Stimulated activated naive CD8-positive, alpha-beta T cell treated with anti-CD3 and anti-CD28 coated beads, Interleukin-15, amount 100 ng/mL, for 72 hours (primary cell): Measurements from ENCODE around the gene TCF12.

Experiments used
- ATAC-seq: fragments of 150-1000 bp; cut with Tn5 transposase; 2 replicates; pipeline ENCODE4 v1.10.0; 2021; ENCODE audit warnings: mild to moderate bottlenecking, moderate library complexity
- DNase-seq, 2 donors: peaks; one replicate each; pipeline ENCODE4 v3.0.0; 2021 to 2022
- H3K27ac Mint-ChIP-seq, 2 donors: one replicate each; pipeline ENCODE4 v1.8.0; 2022; ENCODE audit warnings: mild to moderate bottlenecking in 2 of 2, mixed read lengths in 2 of 2, moderate library complexity in 2 of 2
- H3K27me3 Mint-ChIP-seq: one replicate; pipeline ENCODE4 v1.8.0; 2022; ENCODE audit warnings: mixed read lengths
- H3K4me1 Mint-ChIP-seq: one replicate; pipeline ENCODE4 v1.8.0; 2022; ENCODE audit warnings: mild to moderate bottlenecking, mixed read lengths
- H3K4me3 Mint-ChIP-seq, 2 donors: one replicate each; pipeline ENCODE4 v1.8.0; 2022; ENCODE audit warnings: mild to moderate bottlenecking in 2 of 2, mixed read lengths in 2 of 2, moderate library complexity in 1 of 2
- H3K9me3 Mint-ChIP-seq, 2 donors: one replicate each; pipeline ENCODE4 v1.8.0; 2022; ENCODE audit warnings: mixed read lengths in 2 of 2

The TCF12 gene

GRCh38 chr15:57288926-57289580 lies 370.6 kb downstream of the TCF12 start:
- H3K27me3 Mint-ChIP-seq: no peaks in the 10 kb centered on the region
- no peaks in the 10 kb centered on the region for H3K4me1 Mint-ChIP-seq
- no peak for DNase-seq
- no peak for ATAC-seq
- H3K27ac Mint-ChIP-seq: no peak overlapping the region
- H3K9me3 Mint-ChIP-seq: peaks cover 15 to 31% of the 10 kb centered on the region in 2 donors
- no peak overlapping the region for H3K4me3 Mint-ChIP-seq

- peak overlapping the region in 1 of 2 donors; percentile 30 for H3K27ac Mint-ChIP-seq
- ATAC-seq (no peak), DNase-seq (no peak)
- peaks cover 15 to 31% of the 10 kb centered on the region in 2 donors for H3K9me3 Mint-ChIP-seq
- H3K27me3 Mint-ChIP-seq: no peaks in the 10 kb centered on the region
- no peak overlapping the region for H3K4me3 Mint-ChIP-seq
- no peaks in the 10 kb centered on the region for H3K4me1 Mint-ChIP-seq
Measured at GRCh38 chr15:57290187-57290586, 371.7 kb downstream of the TCF12 start.

GRCh38 chr15:57290826-57291225 lies 372.4 kb downstream of the TCF12 start:
- Mint-ChIP-seq H3K27ac (no peak overlapping the region), H3K9me3 (peaks cover 15 to 31% of the 10 kb centered on the region in 2 donors), H3K27me3 (no peaks in the 10 kb centered on the region), H3K4me1 (no peaks in the 10 kb centered on the region), H3K4me3 (no peak overlapping the region)
- no peak for DNase-seq
- no peak for ATAC-seq

GRCh38 chr15:57296473-57297162 lies 378.2 kb downstream of the TCF12 start:
- no peak overlapping the region for H3K4me3 Mint-ChIP-seq
- peaks cover 3 to 14% of the 10 kb centered on the region in 2 donors for H3K9me3 Mint-ChIP-seq
- no peak overlapping the region for H3K27ac Mint-ChIP-seq
- no peaks in the 10 kb centered on the region for H3K27me3 Mint-ChIP-seq
- no peak for ATAC-seq
- peaks cover 9% of the 10 kb centered on the region for H3K4me1 Mint-ChIP-seq
- DNase-seq: no peak

- H3K27ac Mint-ChIP-seq: no peak overlapping the region
- DNase-seq: no peak
Measured at GRCh38 chr15:57297163-57297593, 378.7 kb downstream of the TCF12 start.

GRCh38 chr15:57297630-57298029 lies 379.2 kb downstream of the TCF12 start:
- Mint-ChIP-seq H3K27ac (peak overlapping the region in 1 of 2 donors; percentile 66), H3K4me3 (no peak overlapping the region), H3K27me3 (no peaks in the 10 kb centered on the region), H3K4me1 (peaks cover 9% of the 10 kb centered on the region), H3K9me3 (peaks cover 0 to 5% of the 10 kb centered on the region in 2 donors)
- DNase-seq (no peak), ATAC-seq (no peak)

More at GRCh38 chr15:57297163-57297593, 378.7 kb downstream of the TCF12 start:
- Mint-ChIP-seq H3K9me3 (peaks cover 0 to 9% of the 10 kb centered on the region in 2 donors), H3K4me1 (peaks cover 9% of the 10 kb centered on the region), H3K4me3 (no peak overlapping the region), H3K27me3 (no peaks in the 10 kb centered on the region)
- ATAC-seq: no peak

GRCh38 chr15:57298204-57298603 lies 379.8 kb downstream of the TCF12 start:
- H3K9me3 Mint-ChIP-seq: peaks cover 0 to 2% of the 10 kb centered on the region in 2 donors
- ATAC-seq: no peak
- H3K27ac Mint-ChIP-seq: no peak overlapping the region
- H3K4me3 Mint-ChIP-seq: no peak overlapping the region
- H3K4me1 Mint-ChIP-seq: peaks cover 9% of the 10 kb centered on the region
- no peaks in the 10 kb centered on the region for H3K27me3 Mint-ChIP-seq
- DNase-seq: no peak

GRCh38 chr15:57298843-57299550 lies 380.6 kb downstream of the TCF12 start:
- peaks cover 9% of the 10 kb centered on the region for H3K4me1 Mint-ChIP-seq
- H3K9me3 Mint-ChIP-seq: no peaks in the 10 kb centered on the region
- ATAC-seq (no peak), DNase-seq (no peak)
- peak overlapping the region in 1 of 2 donors; percentile 5 for H3K27ac Mint-ChIP-seq
- H3K4me3 Mint-ChIP-seq: no peak overlapping the region
- H3K27me3 Mint-ChIP-seq: no peaks in the 10 kb centered on the region

GRCh38 chr15:57301307-57301706 lies 382.9 kb downstream of the TCF12 start:
- ATAC-seq (no peak), DNase-seq (no peak)
- Mint-ChIP-seq H3K27me3 (peaks cover 8% of the 10 kb centered on the region), H3K4me3 (no peak overlapping the region), H3K4me1 (peaks cover 14% of the 10 kb centered on the region), H3K9me3 (no peaks in the 10 kb centered on the region), H3K27ac (peak overlapping the region in 1 of 2 donors; percentile 55)

GRCh38 chr15:57302640-57303257 lies 384.3 kb downstream of the TCF12 start:
- Mint-ChIP-seq H3K27ac (peak overlapping the region in 1 of 2 donors; percentile 55), H3K9me3 (no peaks in the 10 kb centered on the region), H3K4me1 (peaks cover 23% of the 10 kb centered on the region), H3K27me3 (peaks cover 20% of the 10 kb centered on the region), H3K4me3 (no peak overlapping the region)
- ATAC-seq (no peak), DNase-seq (no peak)

GRCh38 chr15:57305009-57305408 lies 386.6 kb downstream of the TCF12 start:
- H3K4me3 Mint-ChIP-seq: no peak overlapping the region
- ATAC-seq (no peak), DNase-seq (no peak)
- no peaks in the 10 kb centered on the region for H3K9me3 Mint-ChIP-seq
- H3K4me1 Mint-ChIP-seq: peaks cover 16% of the 10 kb centered on the region
- H3K27me3 Mint-ChIP-seq: peaks cover 37% of the 10 kb centered on the region
- H3K27ac Mint-ChIP-seq: peak overlapping the region in 1 of 2 donors; percentile 14

GRCh38 chr15:57306161-57306943 lies 387.9 kb downstream of the TCF12 start:
- peak overlapping the region; percentile 57 to 82 for H3K27ac Mint-ChIP-seq
- peak overlapping the region; percentile 66 to 82 for H3K4me3 Mint-ChIP-seq
- peaks cover 14% of the 10 kb centered on the region for H3K4me1 Mint-ChIP-seq
- peaks cover 38% of the 10 kb centered on the region for H3K27me3 Mint-ChIP-seq
- DNase-seq (peak; percentile 84 to 85), ATAC-seq (peak; percentile 90)
- H3K9me3 Mint-ChIP-seq: no peaks in the 10 kb centered on the region

- Mint-ChIP-seq H3K4me3 (peak overlapping the region; percentile 66 to 82), H3K9me3 (no peaks in the 10 kb centered on the region), H3K27ac (no peak overlapping the region), H3K27me3 (peaks cover 43% of the 10 kb centered on the region), H3K4me1 (peaks cover 14% of the 10 kb centered on the region)
- no peak for DNase-seq
- ATAC-seq: peak; percentile 44
Measured at GRCh38 chr15:57306944-57307411, 388.5 kb downstream of the TCF12 start.

GRCh38 chr15:57307527-57308169 lies 389.2 kb downstream of the TCF12 start:
- DNase-seq (no peak), ATAC-seq (no peak)
- Mint-ChIP-seq H3K27ac (no peak overlapping the region), H3K27me3 (peaks cover 43% of the 10 kb centered on the region), H3K9me3 (no peaks in the 10 kb centered on the region), H3K4me1 (peaks cover 14% of the 10 kb centered on the region), H3K4me3 (no peak overlapping the region)
